SK-N-SH (cell line): ENCODE data around the gene COBL. TPM values are rescaled to one million over a fixed set of nuclear protein-coding genes. Genes with fewer than 3 reads are reported as not detected.

Experiments
- CTCF ChIA-PET: fragments of 300-600, 350-600 bp; formaldehyde crosslinking; extraction: SDS; loops from one replicate; lab custom pipeline; 2021; lab: Yijun Ruan, JAX
- POLR2A ChIA-PET: fragments of 350-600 bp; sonication (Branson Sonifier 250); formaldehyde crosslinking; extraction: SDS; loops from one replicate; lab custom pipeline; 2020; ENCODE audit warnings: antibody characterized with exemption, inconsistent platforms; lab: Yijun Ruan, JAX
- DNase-seq: peaks from one replicate; pipeline ENCODE4 v3.0.0; 2012
- H2AFZ ChIP-seq: fragments of 200-600 bp; sonication (generic); 2 replicates; pipeline ENCODE4 v1.8.1; 2016; ENCODE audit warnings: antibody characterized with exemption, mild to moderate bottlenecking, low read depth
- H3F3A ChIP-seq: fragments of 200-600 bp; sonication (generic); replicated peaks from 2 replicates; pipeline ENCODE3; 2016; ENCODE audit warnings: antibody characterized with exemption, mild to moderate bottlenecking; ENCODE audit not compliant: insufficient read depth
- H3K27ac ChIP-seq, 2 experiments: fragments of 200-500 bp in 1 of 2; fragments of 200-600 bp in 1 of 2; sonication (Bioruptor generic) in 1 of 2; sonication (generic), shearing (Covaris generic) in 1 of 2; 2 replicates each; pipeline versions ENCODE4 v1.5.1 to v1.6.1; 2014 to 2016; ENCODE audit warnings: low read depth in 2 of 2, inconsistent platforms in 1 of 2, low read length in 1 of 2, mild to moderate bottlenecking in 1 of 2, mixed read lengths in 1 of 2
- H3K27me3 ChIP-seq: fragments of 200-600 bp; sonication (generic), shearing (Covaris generic); 2 replicates; pipeline ENCODE4 v1.6.1; 2016; ENCODE audit warnings: mixed run types; ENCODE audit not compliant: insufficient read depth
- H3K36me3 ChIP-seq, 2 experiments: fragments of 200-500 bp in 1 of 2; fragments of 200-600 bp in 1 of 2; sonication (Bioruptor generic) in 1 of 2; sonication (generic) in 1 of 2; replicated peaks in 1 of 2; 2 replicates each; pipeline versions ENCODE3 to v1.5.1; 2014 to 2016; ENCODE audit warnings: low read length in 1 of 2, mild to moderate bottlenecking in 1 of 2; ENCODE audit not compliant: insufficient read depth in 2 of 2, control insufficient read depth in 1 of 2
- H3K4me1 ChIP-seq, 2 experiments: fragments of 200-500 bp in 1 of 2; fragments of 200-600 bp in 1 of 2; sonication (Bioruptor generic) in 1 of 2; sonication (generic), shearing (Covaris generic) in 1 of 2; 2 replicates each; pipeline versions ENCODE4 v1.5.1 to v1.6.1; 2014 to 2016; ENCODE audit warnings: low read depth in 1 of 2, low read length in 1 of 2, mixed run types in 1 of 2; ENCODE audit not compliant: insufficient read depth in 2 of 2, control insufficient read depth in 1 of 2
- H3K4me2 ChIP-seq: fragments of 200-600 bp; sonication (generic), shearing (Covaris generic); 2 replicates; pipeline ENCODE4 v1.6.1; 2017; ENCODE audit warnings: mixed run types
- H3K4me3 ChIP-seq, 2 experiments: fragments of 200-500 bp in 1 of 2; fragments of 200-600 bp in 1 of 2; sonication (Bioruptor generic) in 1 of 2; sonication (generic), shearing (Covaris generic) in 1 of 2; 2 replicates each; pipeline versions ENCODE4 v1.5.1 to v1.8.1; 2014 to 2016; ENCODE audit warnings: low read depth in 2 of 2, inconsistent platforms in 1 of 2, low read length in 1 of 2, mild to moderate bottlenecking in 1 of 2, mixed read lengths in 1 of 2, moderate library complexity in 1 of 2
- H3K79me2 ChIP-seq: fragments of 200-600 bp; sonication (generic); 2 replicates; pipeline ENCODE4 v1.8.1; 2017; ENCODE audit warnings: mild to moderate bottlenecking; ENCODE audit not compliant: insufficient read depth
- H3K9ac ChIP-seq: fragments of 200-600 bp; sonication (generic); 2 replicates; pipeline ENCODE4 v1.6.1; 2017; ENCODE audit warnings: mixed run types
- H3K9me2 ChIP-seq: fragments of 200-600 bp; sonication (generic); 2 replicates; pipeline ENCODE4 v1.6.1; 2017; ENCODE audit warnings: mixed run types
- H3K9me3 ChIP-seq: fragments of 200-600 bp; sonication (generic); 2 replicates; pipeline ENCODE4 v1.6.1; 2017; ENCODE audit warnings: mixed run types, mild to moderate bottlenecking, moderate library complexity
- H4K20me1 ChIP-seq: fragments of 200-600 bp; sonication (generic); 2 replicates; pipeline ENCODE4 v1.6.1; 2017; ENCODE audit warnings: mild to moderate bottlenecking, mixed run types; ENCODE audit not compliant: insufficient read depth
- CHD2 ChIP-seq: fragments of 150-350 bp; IDR thresholded peaks from 2 replicates; pipeline ENCODE4 v1.6.1; 2018; ENCODE audit warnings: low read length; ENCODE audit not compliant: partially characterized antibody
- ELF1 ChIP-seq: IDR thresholded peaks from 2 replicates; pipeline ENCODE4 v1.4.0; 2012
- EP300 ChIP-seq, 2 experiments: IDR thresholded peaks; 2 replicates each; pipeline versions ENCODE4 v1.4.0 to v1.6.1; 2012; ENCODE audit warnings: borderline replicate concordance in 1 of 2, low read depth in 1 of 2, low read length in 1 of 2
- EZH2phosphoT487 ChIP-seq: fragments of 200-600 bp; sonication (generic); IDR thresholded peaks from 2 replicates; pipeline ENCODE4 v1.6.1; 2017; ENCODE audit warnings: low read depth, mixed run types, mild to moderate bottlenecking, antibody characterized with exemption, moderate library complexity, borderline replicate concordance
- FOSL2 ChIP-seq: IDR thresholded peaks from 2 replicates; pipeline ENCODE4 v1.4.0; 2012; ENCODE audit warnings: low read depth, mild to moderate bottlenecking, moderate library complexity, borderline replicate concordance
- FOXJ3 ChIP-seq: sonication (generic); formaldehyde crosslinking; IDR thresholded peaks from 2 replicates; pipeline ENCODE4 v1.5.1; 2020; ENCODE audit warnings: mild to moderate bottlenecking, missing genetic modification reagents
- IRF3 ChIP-seq: fragments of 150-350 bp; IDR thresholded peaks from 2 replicates; pipeline ENCODE4 v1.6.1; 2016; ENCODE audit warnings: mild to moderate bottlenecking, low read depth, low read length
- JUND ChIP-seq: IDR thresholded peaks from 2 replicates; pipeline ENCODE4 v1.4.0; 2012
- MEF2A ChIP-seq: IDR thresholded peaks from 2 replicates; pipeline ENCODE4 v1.4.0; 2012; ENCODE audit warnings: low read depth, borderline replicate concordance
- MXI1 ChIP-seq: IDR thresholded peaks from 2 replicates; pipeline ENCODE4 v1.6.1; 2012; ENCODE audit warnings: mild to moderate bottlenecking, low read depth, low read length, improper control_type of control experiment
- NFIC ChIP-seq: IDR thresholded peaks from 2 replicates; pipeline ENCODE4 v1.4.0; 2012; ENCODE audit warnings: borderline replicate concordance
- NRF1 ChIP-seq: IDR thresholded peaks from 2 replicates; pipeline ENCODE4 v1.6.1; 2012; ENCODE audit warnings: low read depth, mild to moderate bottlenecking, low read length
- POLR2AphosphoS5 ChIP-seq: IDR thresholded peaks from 2 replicates; pipeline ENCODE4 v1.6.1; 2012; ENCODE audit warnings: low read depth, low read length
- RXRA ChIP-seq: IDR thresholded peaks from 2 replicates; pipeline ENCODE4 v1.4.0; 2012; ENCODE audit warnings: low read depth, mild to moderate bottlenecking, borderline replicate concordance
- TCF12 ChIP-seq: IDR thresholded peaks from 2 replicates; pipeline ENCODE4 v1.4.0; 2012
- USF2 ChIP-seq: fragments of 150-350 bp; IDR thresholded peaks from 2 replicates; pipeline ENCODE4 v1.6.1; 2017; ENCODE audit warnings: antibody characterized with exemption, low read length, low read depth, borderline replicate concordance
- YY1 ChIP-seq: IDR thresholded peaks from 2 replicates; pipeline ENCODE4 v1.4.0; 2012; ENCODE audit warnings: low read depth, mild to moderate bottlenecking
- WGBS: methylation state at CpG from one replicate; pipeline ENCODE4 v1.1.6; 2017; ENCODE audit warnings: low lambda C conversion rate; 5-methylcytosine and 5-hydroxymethylcytosine counted together
- polyA plus RNA-seq, 3 experiments: library from polyadenylated mRNA; depleted of rRNA; stranded (reverse); fragments of >200 nt; gene quantifications; 2 replicates each; pipeline ENCODE4 v1.2.3, GENCODE V29; 2012

COBL gene
- polyA plus RNA-seq, 1 of the 3 experiments (the other 2 are of a cell fraction), result under 0.01 TPM

- Histone ChIP-seq H3K27me3 (no peaks in the 10 kb centered on the region), H3K36me3 (no peaks in the 10 kb centered on the region), H3F3A (no peaks in the 10 kb centered on the region), H3K9me2 (peaks cover 4% of the 10 kb centered on the region; the same call in 1 of the 2 replicates), H3K9ac (no peak overlapping the region), H3K27ac (no peak overlapping the region), H3K79me2 (no peaks in the 10 kb centered on the region), H3K4me2 (no peak overlapping the region), H3K4me3 (no peak overlapping the region), H3K9me3 (no peaks in the 10 kb centered on the region), H4K20me1 (no peaks in the 10 kb centered on the region), H3K4me1 (no peaks in the 10 kb centered on the region), H2AFZ (no peak overlapping the region)
- 30% methylated on average over 4 of the region's 4 CpGs for WGBS
- ChIA-PET POLR2A (no interaction called here), CTCF (interaction anchor here (1.2 kb wide), 1 partner anchor 28 kb away, joined by 3 read pairs; no protein-coding TSS in a partner anchor)
- TF ChIP-seq EZH2phosphoT487 (no peak), NRF1 (no peak), EP300 (IDR thresholded peaks at IDR 0.05; ENCODE audit: borderline replicate concordance in 1 of 2, low read depth in 1 of 2, low read length in 1 of 2) (no peak), FOSL2 (no peak), NFIC (no peak), FOXJ3 (CRISPR knock-in tag) (no peak), ELF1 (no peak), CHD2 (no peak), JUND (no peak)
- DNase-seq, result no peak
Measured at GRCh38 chr7:51289623-51290303, 26.8 kb downstream of the COBL start.

- DNase-seq, result no peak
- no peak overlapping the region for H3K9ac ChIP-seq
- H3K4me1 ChIP-seq, result no peaks in the 10 kb centered on the region
- ChIA-PET POLR2A (no interaction called here), CTCF (interaction anchor here (1.2 kb wide), 1 partner anchor 27 kb away, joined by 3 read pairs; no protein-coding TSS in a partner anchor)
- H3K9me3 ChIP-seq, result no peaks in the 10 kb centered on the region
- H3K9me2 ChIP-seq, result peaks cover 4% of the 10 kb centered on the region; the same call in 1 of the 2 replicates
- H4K20me1 ChIP-seq, result no peaks in the 10 kb centered on the region
- TF ChIP-seq POLR2AphosphoS5, result no peak
- H3K79me2 ChIP-seq, result no peaks in the 10 kb centered on the region
- H3F3A ChIP-seq, result no peaks in the 10 kb centered on the region
- no peak overlapping the region for H3K4me2 ChIP-seq
- no peaks in the 10 kb centered on the region for H3K36me3 ChIP-seq
- H3K4me3 ChIP-seq, result no peak overlapping the region
- H2AFZ ChIP-seq, result no peak overlapping the region
- no peak overlapping the region for H3K27ac ChIP-seq
- WGBS, result 21% methylated on average over 7 of the region's 7 CpGs
- no peaks in the 10 kb centered on the region for H3K27me3 ChIP-seq
Measured at GRCh38 chr7:51288896-51289622, 27.6 kb downstream of the COBL start.

GRCh38 chr7:51286401-51286800 lies 30.2 kb downstream of the COBL start:
- ChIA-PET CTCF (no interaction called here), POLR2A (no interaction called here)
- H3K4me1 ChIP-seq, result no peaks in the 10 kb centered on the region
- H3K9me3 ChIP-seq, result no peaks in the 10 kb centered on the region
- H3K36me3 ChIP-seq, result no peaks in the 10 kb centered on the region
- H3K9ac ChIP-seq, result no peak overlapping the region
- H3K9me2 ChIP-seq, result peaks cover 4% of the 10 kb centered on the region; the same call in 1 of the 2 replicates
- H3K4me3 ChIP-seq, result no peak overlapping the region
- TF ChIP-seq YY1 (no peak), USF2 (no peak), IRF3 (no peak), FOXJ3 (CRISPR knock-in tag) (no peak), CHD2 (no peak), RXRA (no peak), MXI1 (no peak), MEF2A (no peak), TCF12 (no peak), NRF1 (no peak)
- no peaks in the 10 kb centered on the region for H4K20me1 ChIP-seq
- H3K79me2 ChIP-seq, result no peaks in the 10 kb centered on the region
- no peak for DNase-seq
- no peaks in the 10 kb centered on the region for H3K27me3 ChIP-seq
- no peaks in the 10 kb centered on the region for H3F3A ChIP-seq
- H3K4me2 ChIP-seq, result no peak overlapping the region
- H3K27ac ChIP-seq, result no peak overlapping the region
- WGBS, result 6% methylated on average over 1 of the region's 1 CpG
- no peak overlapping the region for H2AFZ ChIP-seq
